ENCODE measurements around the gene NCAM2.

- TF ChIP-seq POLR2A (IDR thresholded peaks at IDR 0.05) (no peak), CTCF (IDR thresholded peaks at IDR 0.05) (no peak)
Measured at GRCh38 chr21:21025742-21026141, 27.5 kb downstream of the NCAM2 start.
